ENCODE results near the gene PROM2. TPM values are rescaled to one million over a fixed set of nuclear protein-coding genes. Genes with fewer than 3 reads are reported as not detected.

PROM2 gene
- total and polyA plus RNA-seq, 10 of the 15 experiments (the other 5 are each of a cell fraction or from before 2014, with no cell fraction given): 0.01 to 0.04 TPM; not detected in 8

DNA sequence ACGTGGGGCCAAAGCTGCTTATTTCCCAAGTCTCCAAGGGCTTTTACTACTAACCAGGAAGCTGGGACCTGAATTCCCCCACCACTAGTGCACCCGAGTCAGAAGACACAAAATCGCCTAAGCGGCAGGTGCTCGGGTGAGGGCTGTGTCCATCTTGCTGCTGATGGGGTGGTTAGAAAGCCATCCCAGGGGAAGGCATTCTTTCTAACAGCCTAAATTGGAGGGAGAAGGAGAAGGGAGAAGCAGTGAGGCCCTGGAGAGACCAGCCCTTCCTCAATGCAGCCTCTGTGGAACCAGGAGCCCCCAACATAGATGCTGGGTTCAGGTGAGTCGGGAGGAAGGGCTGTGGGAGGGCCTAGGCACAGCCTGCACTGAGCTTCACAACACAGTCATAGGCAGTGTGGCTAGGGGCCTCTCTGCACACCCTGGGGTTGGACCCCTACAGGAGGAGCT, 1.9 kb upstream of the PROM2 start:
- CTCF ChIA-PET: no interaction called here
- SMC1A ChIA-PET (ENCODE audit: uncharacterized antibody, unreplicated experiment): no interaction called here

DNA sequence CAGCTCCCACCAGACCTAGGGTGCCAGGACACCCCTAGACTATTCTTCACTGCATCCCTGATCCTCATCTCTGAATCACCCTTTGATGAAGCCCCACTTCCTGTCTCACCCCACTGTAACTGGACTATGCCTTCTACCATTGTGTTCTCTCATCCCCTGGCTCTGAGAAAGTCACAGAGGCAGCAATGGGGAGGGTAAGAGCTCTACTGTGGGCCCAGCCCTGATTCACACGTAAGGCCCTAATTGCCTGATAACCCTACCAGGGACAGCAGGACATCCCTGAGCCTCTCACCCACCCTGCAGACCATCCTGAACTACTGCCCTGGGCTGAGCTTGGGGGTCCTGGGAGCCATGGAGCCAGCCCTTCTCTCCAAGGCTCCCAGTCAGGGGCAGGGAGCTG, 1.5 kb upstream of the PROM2 start:
- Histone ChIP-seq H3K9ac (ENCODE audit: control insufficient read depth, insufficient read depth, low read length) (no peak overlapping the region), H3K79me2 (ENCODE audit: control insufficient read depth, insufficient read depth, low read length) (no peaks in the 10 kb centered on the region), H3K4me2 (ENCODE audit: control insufficient read depth, insufficient read depth) (no peak overlapping the region), H3K4me1 (ENCODE audit: control insufficient read depth, insufficient read depth, low read length) (no peaks in the 10 kb centered on the region), H4K20me1 (ENCODE audit: control insufficient read depth, insufficient read depth) (no peaks in the 10 kb centered on the region), H3K4me3 (no peak overlapping the region), H2AFZ (ENCODE audit: control insufficient read depth, low read depth, low read length) (no peak overlapping the region), H3K27me3 (replicated peaks in 1 of 2; ENCODE audit: control insufficient read depth in 2 of 2, insufficient read depth in 2 of 2, low read length in 1 of 2) (peaks cover 0 to 1% of the 10 kb centered on the region in 2 experiments; a peak in 2 of 4 replicates), H3K27ac (ENCODE audit: control insufficient read depth, insufficient read depth) (no peak overlapping the region), H3K9me3 (replicated peaks; ENCODE audit: control insufficient read depth, insufficient read depth, low read length) (no peaks in the 10 kb centered on the region), H3K36me3 (ENCODE audit: control insufficient read depth in 2 of 2, insufficient read depth in 2 of 2, low read length in 1 of 2) (no peaks in the 10 kb centered on the region)
- TF ChIP-seq POU2F2 (IDR thresholded peaks at IDR 0.05; ENCODE audit: borderline replicate concordance, low read depth, low read length): no peak
- no peak for TF ChIP-seq MEF2B (IDR thresholded peaks at IDR 0.05; ENCODE audit: partially characterized antibody, poor library complexity, severe bottlenecking)
- TF ChIP-seq, protein P1, sequence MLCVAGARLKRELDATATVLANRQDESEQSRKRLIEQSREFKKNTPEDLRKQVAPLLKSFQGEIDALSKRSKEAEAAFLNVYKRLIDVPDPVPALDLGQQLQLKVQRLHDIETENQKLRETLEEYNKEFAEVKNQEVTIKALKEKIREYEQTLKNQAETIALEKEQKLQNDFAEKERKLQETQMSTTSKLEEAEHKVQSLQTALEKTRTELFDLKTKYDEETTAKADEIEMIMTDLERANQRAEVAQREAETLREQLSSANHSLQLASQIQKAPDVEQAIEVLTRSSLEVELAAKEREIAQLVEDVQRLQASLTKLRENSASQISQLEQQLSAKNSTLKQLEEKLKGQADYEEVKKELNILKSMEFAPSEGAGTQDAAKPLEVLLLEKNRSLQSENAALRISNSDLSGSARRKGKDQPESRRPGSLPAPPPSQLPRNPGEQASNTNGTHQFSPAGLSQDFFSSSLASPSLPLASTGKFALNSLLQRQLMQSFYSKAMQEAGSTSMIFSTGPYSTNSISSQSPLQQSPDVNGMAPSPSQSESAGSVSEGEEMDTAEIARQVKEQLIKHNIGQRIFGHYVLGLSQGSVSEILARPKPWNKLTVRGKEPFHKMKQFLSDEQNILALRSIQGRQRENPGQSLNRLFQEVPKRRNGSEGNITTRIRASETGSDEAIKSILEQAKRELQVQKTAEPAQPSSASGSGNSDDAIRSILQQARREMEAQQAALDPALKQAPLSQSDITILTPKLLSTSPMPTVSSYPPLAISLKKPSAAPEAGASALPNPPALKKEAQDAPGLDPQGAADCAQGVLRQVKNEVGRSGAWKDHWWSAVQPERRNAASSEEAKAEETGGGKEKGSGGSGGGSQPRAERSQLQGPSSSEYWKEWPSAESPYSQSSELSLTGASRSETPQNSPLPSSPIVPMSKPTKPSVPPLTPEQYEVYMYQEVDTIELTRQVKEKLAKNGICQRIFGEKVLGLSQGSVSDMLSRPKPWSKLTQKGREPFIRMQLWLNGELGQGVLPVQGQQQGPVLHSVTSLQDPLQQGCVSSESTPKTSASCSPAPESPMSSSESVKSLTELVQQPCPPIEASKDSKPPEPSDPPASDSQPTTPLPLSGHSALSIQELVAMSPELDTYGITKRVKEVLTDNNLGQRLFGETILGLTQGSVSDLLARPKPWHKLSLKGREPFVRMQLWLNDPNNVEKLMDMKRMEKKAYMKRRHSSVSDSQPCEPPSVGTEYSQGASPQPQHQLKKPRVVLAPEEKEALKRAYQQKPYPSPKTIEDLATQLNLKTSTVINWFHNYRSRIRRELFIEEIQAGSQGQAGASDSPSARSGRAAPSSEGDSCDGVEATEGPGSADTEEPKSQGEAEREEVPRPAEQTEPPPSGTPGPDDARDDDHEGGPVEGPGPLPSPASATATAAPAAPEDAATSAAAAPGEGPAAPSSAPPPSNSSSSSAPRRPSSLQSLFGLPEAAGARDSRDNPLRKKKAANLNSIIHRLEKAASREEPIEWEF (IDR thresholded peaks at IDR 0.05; ENCODE audit: insufficient replicate concordance, low read depth, low read length): no peak
- ChIA-PET POLR2A (no interaction called here), RAD21 (ENCODE audit: unreplicated experiment) (no interaction called here), SMC1A (ENCODE audit: uncharacterized antibody, unreplicated experiment) (no interaction called here), CTCF (no interaction called here)
- in situ Hi-C loops (cut with MboI) (no loop called here), intact Hi-C loops (cut with micrococcal nuclease; ENCODE audit: unreplicated experiment) (no loop called here)
- WGBS (ENCODE audit: insufficient coverage, insufficient replicate concordance, low lambda C conversion rate, missing lambda C conversion rate): 47% methylated on average over 1 of the region's 1 CpG
- ATAC-seq (no peak), DNase-seq (ENCODE audit: low read depth, low spot score) (no peak), FAIRE-seq (no peak)
- no TSS peak for BruUV-seq (replicated peaks)

More for the DNA sequence above, 1.9 kb upstream of the PROM2 start:
- ChIA-PET RAD21 (ENCODE audit: unreplicated experiment) (no interaction called here), POLR2A (no interaction called here)
- DNase-seq (ENCODE audit: low read depth, low spot score) (no peak), ATAC-seq (no peak), FAIRE-seq (no peak)
- in situ Hi-C loops (cut with MboI): no loop called here
- no TSS peak for BruUV-seq (replicated peaks)
- Histone ChIP-seq H3K36me3 (ENCODE audit: control insufficient read depth in 2 of 2, insufficient read depth in 2 of 2, low read length in 1 of 2) (no peaks in the 10 kb centered on the region), H2AFZ (ENCODE audit: control insufficient read depth, low read depth, low read length) (no peak overlapping the region), H4K20me1 (ENCODE audit: control insufficient read depth, insufficient read depth) (no peaks in the 10 kb centered on the region), H3K9ac (ENCODE audit: control insufficient read depth, insufficient read depth, low read length) (no peak overlapping the region), H3K9me3 (replicated peaks; ENCODE audit: control insufficient read depth, insufficient read depth, low read length) (no peaks in the 10 kb centered on the region), H3K4me2 (ENCODE audit: control insufficient read depth, insufficient read depth) (no peak overlapping the region), H3K79me2 (ENCODE audit: control insufficient read depth, insufficient read depth, low read length) (no peaks in the 10 kb centered on the region), H3K4me1 (ENCODE audit: control insufficient read depth, insufficient read depth, low read length) (no peaks in the 10 kb centered on the region), H3K4me3 (no peak overlapping the region), H3K27ac (ENCODE audit: control insufficient read depth, insufficient read depth) (no peak overlapping the region), H3K27me3 (replicated peaks in 1 of 2; ENCODE audit: control insufficient read depth in 2 of 2, insufficient read depth in 2 of 2, low read length in 1 of 2) (peaks cover 0 to 1% of the 10 kb centered on the region in 2 experiments; a peak in 2 of 4 replicates)
- WGBS (ENCODE audit: insufficient coverage, insufficient replicate concordance, low lambda C conversion rate, missing lambda C conversion rate): 36% methylated on average over 6 of the region's 6 CpGs
- TF ChIP-seq MTA3 (IDR thresholded peaks at IDR 0.05; ENCODE audit: borderline replicate concordance, low read length): no peak
- intact Hi-C loops (cut with micrococcal nuclease; ENCODE audit: unreplicated experiment): no loop called here
